ENCODE results near the gene MLXIPL. TPM values are rescaled to one million over a fixed set of nuclear protein-coding genes. Genes with fewer than 3 reads are reported as not detected.
"Not testable (repeated sequence)": the region's sequence is repeated elsewhere in the genome, so short reads cannot be mapped to it uniquely, and the experiment has no call there.

The MLXIPL gene, protein sequence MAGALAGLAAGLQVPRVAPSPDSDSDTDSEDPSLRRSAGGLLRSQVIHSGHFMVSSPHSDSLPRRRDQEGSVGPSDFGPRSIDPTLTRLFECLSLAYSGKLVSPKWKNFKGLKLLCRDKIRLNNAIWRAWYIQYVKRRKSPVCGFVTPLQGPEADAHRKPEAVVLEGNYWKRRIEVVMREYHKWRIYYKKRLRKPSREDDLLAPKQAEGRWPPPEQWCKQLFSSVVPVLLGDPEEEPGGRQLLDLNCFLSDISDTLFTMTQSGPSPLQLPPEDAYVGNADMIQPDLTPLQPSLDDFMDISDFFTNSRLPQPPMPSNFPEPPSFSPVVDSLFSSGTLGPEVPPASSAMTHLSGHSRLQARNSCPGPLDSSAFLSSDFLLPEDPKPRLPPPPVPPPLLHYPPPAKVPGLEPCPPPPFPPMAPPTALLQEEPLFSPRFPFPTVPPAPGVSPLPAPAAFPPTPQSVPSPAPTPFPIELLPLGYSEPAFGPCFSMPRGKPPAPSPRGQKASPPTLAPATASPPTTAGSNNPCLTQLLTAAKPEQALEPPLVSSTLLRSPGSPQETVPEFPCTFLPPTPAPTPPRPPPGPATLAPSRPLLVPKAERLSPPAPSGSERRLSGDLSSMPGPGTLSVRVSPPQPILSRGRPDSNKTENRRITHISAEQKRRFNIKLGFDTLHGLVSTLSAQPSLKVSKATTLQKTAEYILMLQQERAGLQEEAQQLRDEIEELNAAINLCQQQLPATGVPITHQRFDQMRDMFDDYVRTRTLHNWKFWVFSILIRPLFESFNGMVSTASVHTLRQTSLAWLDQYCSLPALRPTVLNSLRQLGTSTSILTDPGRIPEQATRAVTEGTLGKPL
- polyA plus RNA-seq (ENCODE audit: insufficient read length in 10 of 10) = 1 to 10 TPM in 2 of 10 donors, under 1 TPM in 7, not detected in 1; 0.13 to 1.3 (median 0.22) TPM
- long read RNA-seq, donor 1 = 0 reads
- long read RNA-seq, donor 2 = 0 reads
- long read RNA-seq, donor 3 = 0 reads
- long read RNA-seq, donor 4 = 0 reads
- long read RNA-seq, donor 5 = 0 reads
- long read RNA-seq, donor 6 = 0 reads
- long read RNA-seq, donor 7 = 0 reads
- long read RNA-seq, donor 8 = 0 reads
- long read RNA-seq, donor 9 = 0 reads

DNA sequence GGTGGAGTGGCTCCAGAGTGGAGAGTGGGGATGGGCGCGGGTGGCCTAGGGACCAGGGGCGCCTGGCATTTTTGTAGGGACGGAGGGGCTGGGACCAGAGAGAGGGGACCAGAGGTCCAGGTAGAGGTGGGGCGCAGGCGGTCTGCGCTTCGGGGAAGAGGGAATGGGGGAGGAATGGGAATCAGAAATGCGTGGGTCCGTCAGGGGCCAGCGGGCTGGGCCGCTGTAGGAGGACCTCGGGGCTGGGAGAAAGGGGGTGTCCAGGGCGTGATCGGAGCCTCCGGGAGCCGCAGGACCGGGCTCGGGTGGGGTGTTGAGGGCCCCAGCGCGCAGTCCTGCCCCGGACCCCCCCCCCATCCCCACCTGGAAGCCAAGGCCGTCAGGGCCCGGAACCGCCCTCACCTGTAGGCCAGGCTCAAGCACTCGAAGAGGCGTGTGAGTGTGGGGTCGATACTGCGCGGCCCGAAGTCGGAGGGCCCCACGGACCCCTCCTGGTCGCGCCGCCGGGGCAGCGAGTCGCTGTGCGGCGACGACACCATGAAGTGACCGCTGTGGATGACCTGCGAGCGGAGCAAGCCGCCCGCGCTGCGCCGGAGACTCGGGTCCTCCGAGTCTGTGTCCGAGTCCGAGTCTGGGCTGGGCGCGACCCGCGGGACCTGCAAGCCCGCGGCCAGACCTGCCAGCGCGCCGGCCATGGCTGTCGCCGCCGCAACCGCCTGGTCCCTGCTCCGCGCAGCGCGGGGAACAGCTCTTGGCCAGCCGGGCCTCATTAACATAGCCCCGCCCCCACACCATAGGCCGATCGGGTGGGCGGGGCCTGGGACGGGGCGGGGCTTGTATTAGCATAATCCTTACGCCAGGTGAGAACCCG, at the start of gene MLXIPL:
MLXIPL (minus strand) TSS at position 725 of the 871 bp plus-strand sequence; CDS start at position 695, 30 bp downstream.
- peak; percentile 21 to 64 (median 40) for DNase-seq

DNA sequence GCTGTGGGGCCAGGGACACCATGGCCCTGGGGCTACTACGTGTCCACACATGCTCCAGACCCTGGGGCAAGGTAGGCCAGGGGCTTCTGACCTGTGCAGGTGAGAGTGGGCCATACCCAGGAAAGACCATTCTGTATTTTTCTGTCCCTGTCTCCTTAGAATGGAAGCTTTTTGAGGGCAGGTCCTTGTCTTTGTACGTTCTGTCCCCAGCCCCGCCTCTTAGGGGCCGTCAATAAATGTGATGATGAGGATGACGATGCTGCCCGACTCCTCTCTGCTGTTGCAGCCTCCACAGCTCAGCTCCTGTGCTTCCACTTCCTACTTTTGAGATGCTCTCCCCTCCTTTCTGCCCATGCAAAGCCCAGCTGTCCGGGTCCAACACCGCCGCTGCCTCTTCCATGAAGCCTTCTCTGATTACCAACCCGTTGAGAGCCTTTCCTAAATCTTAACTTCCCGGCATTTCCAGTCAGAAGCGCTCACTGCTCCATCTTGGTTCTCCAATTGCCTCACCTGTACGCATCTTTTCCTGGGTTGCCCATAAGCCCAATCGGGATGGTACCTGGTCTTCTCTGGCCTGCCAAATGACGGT, 47.6 kb upstream of the MLXIPL start:
- DNase-seq = no peak

DNA sequence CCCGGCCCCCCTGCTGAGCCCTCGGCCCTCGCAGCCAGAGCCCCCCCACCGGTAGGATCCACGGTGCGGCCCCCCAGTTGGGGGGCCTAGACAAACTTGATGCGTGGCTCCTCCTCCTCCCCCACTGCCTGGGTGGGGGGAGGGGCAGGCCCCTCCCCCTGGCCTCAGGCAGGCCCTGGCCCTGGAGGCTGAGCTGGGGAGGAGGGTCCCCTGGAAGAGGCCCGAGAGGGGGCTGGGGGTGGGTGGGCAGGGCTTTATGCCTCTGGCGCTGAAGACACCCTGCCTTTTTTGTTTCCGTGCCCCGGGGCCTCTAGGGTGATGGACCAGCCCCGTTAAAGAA, 47.0 kb upstream of the MLXIPL start:
- DNase-seq = no peak

- DNase-seq = no peak
These were observed 45.6 kb upstream of the MLXIPL start for GRCh38 chr7:73669858-73670385.

DNA sequence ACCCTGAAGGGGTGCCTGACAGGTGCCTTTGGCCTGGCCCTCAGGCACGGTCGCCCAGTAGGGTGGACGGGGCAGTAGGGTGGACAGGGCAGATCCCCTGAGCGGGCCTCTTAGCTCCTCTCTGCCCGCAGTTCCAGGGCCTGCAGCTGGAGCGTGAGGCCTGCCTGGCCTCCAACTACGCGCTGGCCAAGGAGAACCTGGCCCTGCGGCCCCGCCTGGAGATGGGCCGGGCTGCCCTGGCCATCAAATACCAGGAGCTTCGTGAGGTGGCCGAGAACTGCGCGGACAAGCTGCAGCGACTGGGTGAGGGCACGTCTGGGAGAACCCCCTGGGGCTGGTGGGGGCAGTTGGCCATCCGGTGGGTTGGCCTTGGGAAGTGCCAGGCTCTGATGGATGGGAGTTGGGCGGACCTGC, 45.0 kb upstream of the MLXIPL start:
- no peak for DNase-seq

- no peak for DNase-seq
These were observed 44.5 kb upstream of the MLXIPL start for GRCh38 chr7:73668886-73669230.

- peak in 2 of 3 donors; percentile 12 to 56 for DNase-seq
These were observed 44.0 kb upstream of the MLXIPL start for GRCh38 chr7:73668103-73668885.

- peak; percentile 86 to 95 (median 93) for DNase-seq
These were observed 43.2 kb upstream of the MLXIPL start, which contains the start of gene VPS37D for GRCh38 chr7:73667344-73668102. VPS37D (plus strand) TSS chr7:73667831; CDS start chr7:73667959, 128 bp downstream.

- no peak for DNase-seq
These were observed 38.7 kb upstream of the MLXIPL start for GRCh38 chr7:73663033-73663432.

DNA sequence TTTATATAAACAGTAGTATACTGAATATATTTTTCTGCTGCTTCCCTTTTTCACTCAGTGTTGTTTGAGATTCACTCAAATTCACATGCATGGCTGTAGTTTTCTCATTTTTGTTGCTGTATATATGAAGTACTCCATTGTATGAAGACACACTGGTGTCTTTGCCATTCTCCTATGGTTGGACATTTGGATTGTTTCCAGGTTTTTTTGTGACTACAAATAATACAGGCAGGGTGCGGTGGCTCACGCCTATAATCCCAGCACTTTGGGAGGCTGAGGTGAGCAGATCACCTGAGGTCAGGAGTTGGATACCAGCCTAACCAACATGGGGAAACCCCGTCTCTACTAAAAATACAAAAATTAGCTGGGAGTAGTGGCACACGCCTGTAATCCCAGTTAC, 36.3 kb upstream of the MLXIPL start:
- DNase-seq = not testable (repeated sequence)

GRCh38 chr7:73659983-73660382, 35.7 kb upstream of the MLXIPL start:
- DNase-seq = no peak

GRCh38 chr7:73655309-73655708, 31.0 kb upstream of the MLXIPL start:
- DNase-seq = not testable (repeated sequence)

- DNase-seq = no peak
These were observed 28.2 kb upstream of the MLXIPL start for GRCh38 chr7:73652541-73652949.

- DNase-seq = no peak
These were observed 26.2 kb upstream of the MLXIPL start for GRCh38 chr7:73650524-73650923.

DNA sequence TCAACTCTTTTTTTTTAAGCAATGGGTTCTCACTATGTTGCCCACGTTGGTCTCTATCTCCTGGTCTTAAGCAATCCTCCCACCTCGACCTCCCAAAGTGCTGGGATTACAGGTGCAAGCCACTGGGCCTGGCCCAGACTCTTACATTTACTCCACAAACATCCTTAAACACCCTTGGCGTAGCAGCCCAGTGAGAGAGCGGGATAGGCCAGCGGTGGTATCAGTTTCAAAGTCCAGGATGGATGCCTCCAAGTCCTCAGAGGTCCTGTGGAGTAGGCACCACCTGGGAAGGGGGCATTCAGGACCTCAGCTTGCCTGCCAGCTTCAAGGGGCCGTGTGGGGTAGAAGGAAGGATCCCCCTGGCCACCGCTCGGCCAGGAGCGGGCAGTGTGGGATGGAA, 25.3 kb upstream of the MLXIPL start:
- no peak for DNase-seq

DNA sequence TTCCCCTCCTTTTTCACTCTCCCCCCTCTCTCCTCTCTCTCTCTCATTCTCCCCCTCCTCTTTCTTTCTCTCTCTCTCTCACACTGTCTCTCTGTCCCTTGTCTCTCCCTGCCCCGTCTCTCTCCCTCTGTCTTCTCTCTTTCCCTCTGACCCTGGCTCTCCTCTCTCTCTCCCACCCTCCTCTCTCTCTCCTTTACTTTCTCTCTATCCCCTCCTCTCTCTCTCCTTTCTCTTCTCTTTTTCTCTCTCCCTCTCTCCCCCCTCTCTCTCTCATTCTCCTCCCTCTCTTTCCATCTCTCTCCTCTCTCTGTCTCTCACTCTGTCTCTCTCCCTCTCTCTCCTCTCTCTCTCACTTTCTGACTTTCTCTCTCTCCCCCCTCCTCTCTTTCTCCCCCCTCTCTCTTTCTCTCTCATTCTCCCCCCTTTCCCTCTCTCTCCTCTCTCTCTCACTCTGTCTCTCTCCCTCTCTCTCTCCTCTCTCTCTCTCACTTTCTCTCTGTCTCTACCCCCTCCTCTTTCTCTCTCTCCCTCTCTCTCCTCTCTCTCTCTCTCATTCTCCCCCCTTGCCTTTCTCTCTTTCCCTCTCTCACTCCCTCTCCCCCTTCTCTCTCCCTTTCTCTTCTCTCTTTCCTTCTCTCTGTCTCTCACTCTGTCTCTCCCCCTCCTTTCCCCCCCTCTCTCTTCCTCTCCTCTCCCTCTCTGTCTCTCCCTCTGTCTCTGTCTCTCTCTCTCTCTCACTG, 24.4 kb upstream of the MLXIPL start:
- DNase-seq = no peak

DNA sequence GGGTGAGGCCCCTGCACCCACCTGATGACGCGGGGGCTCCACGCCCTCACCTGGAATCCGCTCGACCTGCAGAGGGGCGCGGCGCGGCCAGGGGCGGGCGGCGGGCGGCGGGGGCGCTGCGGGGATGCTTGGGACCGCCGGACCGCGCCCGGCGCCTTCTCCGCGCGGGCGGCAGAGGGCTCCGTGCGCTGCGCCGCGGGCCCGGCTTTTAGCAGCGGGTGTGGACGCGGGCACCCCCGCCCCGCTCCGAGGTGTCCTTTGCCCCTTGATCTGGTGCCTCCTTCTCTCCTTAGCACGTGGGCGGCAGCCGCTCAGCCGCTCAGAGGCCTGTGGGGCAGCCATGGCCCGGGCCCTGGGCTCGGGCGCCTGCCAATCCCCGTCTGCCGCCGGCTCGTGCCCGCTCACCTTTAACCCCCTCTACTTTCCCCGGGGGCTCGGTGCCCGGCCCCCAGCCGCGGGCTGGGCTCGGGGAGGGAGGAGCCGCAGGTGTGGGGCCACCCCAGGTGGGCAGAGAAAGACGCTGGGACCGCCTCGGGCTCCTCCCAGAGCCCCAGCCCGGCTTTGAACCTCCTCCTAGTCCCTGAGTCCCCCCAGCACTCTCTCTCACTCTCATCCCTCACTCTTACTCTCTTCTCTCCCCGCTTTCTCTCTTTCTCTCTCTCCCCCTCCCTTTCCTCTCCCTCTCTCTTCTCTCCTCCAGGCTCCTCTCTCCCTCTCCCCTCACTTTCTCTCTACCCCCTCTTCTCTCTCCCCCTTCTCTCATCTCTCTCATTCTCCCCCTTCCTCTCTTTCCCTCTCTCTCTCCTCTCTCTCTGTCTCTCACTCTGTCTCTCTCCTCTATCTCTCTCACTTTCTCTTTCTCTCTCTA, 23.6 kb upstream of the MLXIPL start:
- no peak for DNase-seq

Data from muscle of back (tissue), 13 donors.